GM19239 (cell line): ENCODE measurements around the gene PDE3B.
"Not testable (repeated sequence)": the region's sequence is repeated elsewhere in the genome, so short reads cannot be mapped to it uniquely, and the experiment has no call there.

ENCODE experiments used
- DNase-seq: peaks from one replicate; pipeline ENCODE4 v3.0.0; 2011; ENCODE audit warnings: low spot score; ENCODE audit not compliant: insufficient read length
- FAIRE-seq: peaks from 2 replicates; lab custom pipeline; 2011; peaks lifted over from hg19 to GRCh38; lab: Jason Lieb, UNC

PDE3B gene

DNA sequence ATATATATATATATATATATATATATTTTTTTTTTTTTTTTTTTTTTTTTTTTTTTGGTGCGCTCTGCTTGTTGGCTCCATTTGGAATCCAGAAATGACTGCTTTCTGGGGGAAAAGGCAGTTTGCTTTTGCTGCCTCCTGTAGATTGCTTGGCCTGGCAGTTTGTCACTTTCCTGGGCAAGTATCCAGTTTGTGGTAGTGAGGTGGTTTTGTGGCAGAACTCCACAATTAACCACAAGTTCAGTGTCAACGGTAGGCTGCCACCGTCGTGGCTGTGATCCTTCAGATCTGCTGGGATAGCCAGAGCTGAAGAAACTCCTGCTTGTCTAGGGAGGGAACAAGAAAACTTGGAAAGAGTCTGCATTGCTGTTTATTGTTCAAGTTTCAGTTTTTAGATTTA, 5.0 kb upstream of the PDE3B start:
- DNase-seq (no peak), FAIRE-seq (no peak)

DNA sequence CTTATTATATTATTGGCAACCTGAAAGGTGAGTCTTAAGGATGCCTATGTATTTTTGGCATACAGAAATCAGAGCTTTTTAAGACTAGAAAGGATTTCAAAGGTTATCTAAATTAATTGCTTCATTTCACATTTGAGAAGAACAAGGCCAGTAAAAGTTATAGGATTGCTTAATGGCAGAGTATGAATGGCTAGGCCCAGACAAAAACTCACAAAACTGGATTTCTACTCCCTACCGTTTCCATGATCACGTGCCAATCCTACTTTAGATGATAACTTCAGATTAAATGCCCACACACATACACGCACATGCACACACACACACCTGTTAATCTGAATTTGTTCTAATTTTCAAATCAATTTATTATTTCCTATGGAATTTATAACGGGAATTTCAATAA, 1.8 kb upstream of the PDE3B start:
- FAIRE-seq (no peak), DNase-seq (no peak)

DNA sequence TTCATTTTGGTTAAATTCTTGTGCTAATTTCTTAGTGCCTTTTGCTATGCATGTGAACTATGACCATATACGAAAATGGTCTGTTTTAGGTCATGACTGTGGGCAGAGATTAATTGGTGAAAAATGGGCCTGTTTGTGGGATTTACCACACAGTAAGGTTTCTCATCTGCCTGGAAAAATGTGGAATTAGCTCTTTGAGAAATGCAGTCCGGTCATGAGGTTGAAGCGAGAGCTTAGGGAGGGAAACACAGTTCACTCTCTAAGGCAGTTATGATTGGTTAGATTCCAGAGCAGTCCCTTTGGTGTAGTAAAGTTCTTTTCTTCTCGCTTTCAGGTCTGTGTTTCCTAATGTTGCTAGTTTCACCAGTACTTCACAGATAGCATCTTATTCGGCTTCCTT, 1.2 kb upstream of the PDE3B start:
- FAIRE-seq = no peak
- no peak for DNase-seq

DNA sequence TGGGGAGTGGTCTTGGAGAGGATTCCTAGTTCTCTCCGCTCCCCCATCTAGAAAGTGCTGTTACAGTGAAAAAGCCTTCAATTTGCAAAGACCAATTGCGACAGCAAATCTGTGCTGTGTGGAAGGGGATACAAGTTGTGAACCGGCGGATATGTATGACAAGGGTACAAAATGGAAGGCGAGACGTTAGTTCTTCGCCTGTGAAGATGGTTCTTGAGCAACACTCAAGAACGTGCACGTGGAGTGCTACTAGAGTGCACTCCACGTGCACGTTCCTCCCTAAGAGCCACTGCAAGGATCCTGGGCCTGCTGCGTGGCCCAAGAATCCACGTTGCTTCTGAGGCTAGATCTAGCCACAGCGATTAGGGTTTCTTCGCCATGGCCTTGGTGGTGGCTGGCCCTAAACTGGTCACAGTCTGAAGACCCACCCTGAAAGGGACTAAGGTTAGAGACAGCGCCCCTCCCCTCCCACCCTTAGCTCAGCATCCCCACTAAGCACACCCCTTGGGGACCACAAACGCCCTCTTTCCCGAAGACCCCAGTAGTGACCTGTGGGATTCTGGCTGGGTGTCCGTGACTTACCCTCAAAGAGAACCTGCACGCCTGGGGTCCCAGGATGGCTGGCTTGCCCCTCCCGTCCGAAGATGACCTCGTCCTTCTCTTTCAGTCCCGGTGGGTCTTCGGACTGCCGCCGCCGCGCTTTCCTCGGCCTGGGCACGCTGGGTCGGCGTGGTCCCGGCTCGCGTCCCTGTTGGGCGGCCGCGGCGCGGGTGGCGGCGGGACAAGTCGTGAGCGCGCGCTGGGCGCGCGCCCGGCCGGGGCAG, 519 bp upstream of the PDE3B start:
- FAIRE-seq = no peak
- no peak for DNase-seq

DNA sequence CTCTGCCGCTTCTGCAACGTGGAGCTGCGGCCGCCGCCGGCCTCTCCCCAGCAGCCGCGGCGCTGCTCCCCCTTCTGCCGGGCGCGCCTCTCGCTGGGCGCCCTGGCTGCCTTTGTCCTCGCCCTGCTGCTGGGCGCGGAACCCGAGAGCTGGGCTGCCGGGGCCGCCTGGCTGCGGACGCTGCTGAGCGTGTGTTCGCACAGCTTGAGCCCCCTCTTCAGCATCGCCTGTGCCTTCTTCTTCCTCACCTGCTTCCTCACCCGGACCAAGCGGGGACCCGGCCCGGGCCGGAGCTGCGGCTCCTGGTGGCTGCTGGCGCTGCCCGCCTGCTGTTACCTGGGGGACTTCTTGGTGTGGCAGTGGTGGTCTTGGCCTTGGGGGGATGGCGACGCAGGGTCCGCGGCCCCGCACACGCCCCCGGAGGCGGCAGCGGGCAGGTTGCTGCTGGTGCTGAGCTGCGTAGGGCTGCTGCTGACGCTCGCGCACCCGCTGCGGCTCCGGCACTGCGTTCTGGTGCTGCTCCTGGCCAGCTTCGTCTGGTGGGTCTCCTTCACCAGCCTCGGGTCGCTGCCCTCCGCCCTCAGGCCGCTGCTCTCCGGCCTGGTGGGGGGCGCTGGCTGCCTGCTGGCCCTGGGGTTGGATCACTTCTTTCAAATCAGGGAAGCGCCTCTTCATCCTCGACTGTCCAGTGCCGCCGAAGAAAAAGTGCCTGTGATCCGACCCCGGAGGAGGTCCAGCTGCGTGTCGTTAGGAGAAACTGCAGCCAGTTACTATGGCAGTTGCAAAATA, 816 bp downstream of the PDE3B start:
- DNase-seq (peak; percentile 31), FAIRE-seq (no peak)

DNA sequence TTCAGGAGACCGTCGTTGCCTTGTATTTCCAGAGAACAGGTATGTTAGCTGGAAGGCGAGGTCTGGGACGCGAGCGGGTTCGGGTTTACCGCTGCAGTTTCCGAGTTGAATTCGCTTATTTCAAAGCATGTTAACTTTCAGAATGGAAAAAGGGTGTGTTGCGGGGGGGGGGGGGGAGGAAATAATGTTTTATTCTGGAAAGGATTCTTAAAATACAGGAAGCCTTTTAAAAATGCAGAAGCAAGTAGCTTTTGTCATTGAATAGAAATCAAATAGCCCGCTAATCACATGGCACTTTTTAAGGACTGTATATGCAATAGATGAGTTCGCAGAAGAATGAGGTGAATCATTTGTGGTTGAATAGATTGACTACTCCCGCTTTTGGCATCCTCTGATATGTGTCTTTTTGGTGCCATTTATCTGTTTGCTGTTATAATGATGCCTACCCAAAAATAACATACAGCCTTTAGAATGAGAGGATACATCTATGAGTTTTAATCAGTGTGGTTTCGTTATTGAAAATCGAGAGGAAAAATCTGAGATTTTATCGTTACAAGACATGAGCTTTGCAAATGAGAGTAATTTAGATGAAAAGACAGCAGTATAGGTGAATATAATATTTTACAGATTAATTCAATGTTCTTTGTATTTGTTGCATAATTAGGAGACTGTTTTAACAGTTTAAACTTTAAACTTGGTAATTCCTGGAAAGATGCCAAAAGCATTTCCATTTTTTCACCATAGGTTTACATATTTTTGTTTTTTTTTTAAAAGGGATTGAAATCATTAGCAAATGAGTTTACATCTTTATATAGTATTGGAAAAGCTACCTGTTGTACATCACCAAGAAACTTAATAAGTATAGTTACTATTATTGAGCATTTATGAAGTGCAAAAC, 1.7 kb downstream of the PDE3B start:
- FAIRE-seq = peak; percentile 69
- no peak for DNase-seq

DNA sequence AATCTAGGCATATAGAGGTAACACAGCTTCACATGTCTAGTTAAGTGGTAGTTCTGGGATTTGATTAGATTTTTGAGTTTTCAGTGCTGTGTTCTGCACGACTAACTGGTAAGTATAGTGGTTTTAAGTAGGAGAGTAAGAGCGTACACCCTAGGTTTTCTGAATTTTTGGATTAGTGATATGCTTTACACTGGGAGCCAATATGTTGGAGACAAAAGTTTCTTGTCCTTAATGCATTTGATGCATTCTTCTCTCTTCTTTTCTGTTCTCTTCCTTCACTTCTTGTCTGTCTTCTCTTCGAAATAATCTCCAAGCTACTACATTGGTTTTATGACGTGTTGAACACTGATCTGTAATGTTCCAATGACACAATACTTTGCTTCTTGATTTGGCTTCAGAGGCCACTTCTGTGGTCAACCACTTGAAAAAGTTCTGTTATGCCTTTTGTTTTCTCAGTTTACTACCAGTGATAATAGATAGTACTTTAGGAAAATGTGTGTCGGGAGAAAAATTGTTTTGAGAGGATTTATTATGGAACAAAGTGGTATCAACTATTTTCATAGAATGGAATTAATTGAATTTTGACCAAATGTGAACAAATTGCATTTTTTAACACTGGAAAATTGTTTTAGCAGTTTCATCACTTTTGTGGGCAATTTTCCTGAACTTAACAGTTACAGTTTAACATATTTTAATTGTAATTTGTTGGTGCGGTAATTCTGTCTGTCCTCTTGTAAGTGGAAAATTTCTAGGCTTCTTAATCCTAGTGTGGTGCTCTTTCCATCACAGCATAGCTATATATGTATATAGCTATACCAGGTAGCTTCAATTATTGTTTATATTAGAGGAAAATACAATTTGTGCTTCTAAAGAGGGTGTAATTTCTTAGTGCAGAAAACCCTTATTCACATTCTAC, 2.6 kb downstream of the PDE3B start:
- DNase-seq = no peak
- FAIRE-seq = peak; percentile 21

DNA sequence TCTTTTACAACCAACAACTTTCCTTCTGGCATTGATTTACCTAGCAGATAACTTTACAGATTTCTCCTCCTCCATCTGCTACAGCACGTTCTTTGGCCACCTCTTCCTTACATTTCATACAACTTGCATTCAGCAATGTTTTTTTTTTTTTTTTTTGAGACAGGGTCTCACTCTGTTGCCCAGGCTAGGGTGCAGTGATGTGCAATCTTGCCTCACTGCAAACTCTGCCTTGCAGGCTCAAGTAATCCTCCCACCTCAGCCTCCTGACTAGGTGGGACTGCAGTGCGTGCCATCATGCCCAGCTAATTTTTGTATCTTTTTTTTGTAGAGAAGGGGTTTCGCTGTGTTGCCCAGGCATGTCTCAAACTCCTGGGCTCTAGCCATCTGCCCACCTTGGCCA, 6.5 kb downstream of the PDE3B start:
- DNase-seq (no peak), FAIRE-seq (no peak)

DNA sequence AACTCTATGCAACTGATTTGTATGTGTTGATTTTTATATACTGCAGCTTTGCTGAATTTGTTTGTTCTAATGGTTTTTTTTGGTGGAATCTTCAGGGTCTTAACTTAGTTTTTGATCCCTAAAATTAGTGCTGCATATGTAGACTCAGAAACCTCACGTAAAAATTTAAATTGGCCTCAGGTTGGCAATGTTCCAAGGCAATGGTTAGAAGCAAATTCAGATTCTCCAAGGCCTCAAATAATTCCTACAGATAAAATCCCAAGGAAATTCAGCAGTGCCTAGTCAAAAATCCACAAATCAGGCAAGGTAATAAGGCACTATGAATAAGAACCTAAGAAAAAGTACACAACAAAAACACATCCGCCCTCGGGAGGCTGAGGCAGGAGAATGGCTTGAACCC, 9.5 kb downstream of the PDE3B start:
- FAIRE-seq = no peak
- DNase-seq = no peak

DNA sequence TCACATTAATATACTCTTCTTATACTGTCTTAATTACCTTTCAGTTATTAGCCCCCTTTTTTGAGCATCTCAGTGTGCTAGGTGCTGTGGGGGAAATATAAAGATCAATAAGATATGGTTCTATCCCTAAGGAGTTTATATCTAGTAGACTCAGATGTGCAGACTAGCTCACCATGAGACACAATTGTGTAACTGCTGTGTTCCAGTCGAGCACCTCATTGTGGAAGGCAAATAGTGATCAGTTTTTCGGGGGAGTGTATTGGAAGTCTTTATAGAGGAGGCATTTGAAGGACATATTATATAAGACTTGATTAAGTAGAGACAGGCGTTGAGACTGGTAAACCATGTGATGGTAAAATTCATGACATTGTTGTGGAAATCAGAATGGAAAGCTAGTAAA, 11.8 kb downstream of the PDE3B start:
- no peak for DNase-seq
- FAIRE-seq = no peak

DNA sequence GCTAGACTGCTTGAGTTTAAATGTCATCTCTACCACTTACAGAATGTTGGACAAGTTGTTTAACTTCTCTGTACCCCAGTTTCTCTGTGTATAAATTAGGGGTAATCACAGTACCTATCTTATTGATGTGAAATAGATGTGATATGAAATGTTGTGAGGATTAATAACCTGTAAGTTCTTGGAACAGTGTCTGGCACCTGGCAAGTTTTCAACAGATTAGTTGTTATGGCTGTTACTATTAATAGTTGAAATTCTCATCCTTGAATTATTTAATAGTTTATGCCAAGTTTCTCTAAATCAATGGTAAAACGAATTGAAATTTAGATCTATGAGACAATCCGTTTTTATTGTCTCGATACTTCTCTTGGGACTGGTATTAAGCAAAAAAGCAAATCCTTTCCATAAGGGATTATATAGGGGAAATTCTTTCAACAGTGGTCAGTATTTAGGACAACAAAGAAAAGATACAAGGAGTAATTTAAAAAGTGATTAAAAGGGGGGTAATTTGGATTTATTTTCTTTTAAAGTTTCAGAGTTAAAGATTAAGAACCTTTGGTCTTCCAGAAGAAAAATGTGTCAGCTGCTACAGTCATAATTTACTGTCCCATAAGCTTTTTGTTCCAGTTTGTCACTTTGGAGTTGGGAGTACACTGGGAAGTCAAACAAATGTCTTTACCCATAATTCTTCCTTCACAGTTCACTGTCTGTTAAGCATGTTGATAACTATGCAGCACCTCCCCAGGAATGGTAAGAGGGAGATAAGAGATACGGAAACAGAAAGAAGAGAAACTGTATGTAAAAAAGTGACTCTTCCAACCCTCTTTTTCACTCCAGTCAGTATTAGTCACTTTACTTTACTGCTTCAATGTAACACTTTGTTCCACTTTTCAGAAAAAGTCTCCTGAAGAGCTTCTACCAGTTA, 13.2 kb downstream of the PDE3B start:
- FAIRE-seq (no peak), DNase-seq (no peak)

DNA sequence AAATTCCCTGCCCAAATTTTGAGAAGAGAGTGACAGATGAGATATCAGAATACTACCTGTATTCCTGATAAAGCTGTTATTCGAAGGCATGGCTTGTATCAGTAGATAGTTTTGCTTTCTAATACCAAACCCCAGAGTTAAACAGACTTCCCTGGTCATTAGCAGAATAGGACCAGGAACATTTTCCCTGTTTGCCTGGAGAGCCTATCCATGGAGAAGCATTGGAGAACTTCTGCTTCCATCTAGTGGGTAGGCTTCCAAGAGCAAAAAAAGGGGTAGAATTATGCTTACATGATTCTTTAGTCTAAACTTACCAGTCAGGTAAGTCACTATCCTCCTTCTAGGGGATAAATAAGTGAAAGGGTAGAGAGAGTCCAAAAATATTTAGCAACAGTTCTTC, 14.2 kb downstream of the PDE3B start:
- FAIRE-seq (no peak), DNase-seq (no peak)

DNA sequence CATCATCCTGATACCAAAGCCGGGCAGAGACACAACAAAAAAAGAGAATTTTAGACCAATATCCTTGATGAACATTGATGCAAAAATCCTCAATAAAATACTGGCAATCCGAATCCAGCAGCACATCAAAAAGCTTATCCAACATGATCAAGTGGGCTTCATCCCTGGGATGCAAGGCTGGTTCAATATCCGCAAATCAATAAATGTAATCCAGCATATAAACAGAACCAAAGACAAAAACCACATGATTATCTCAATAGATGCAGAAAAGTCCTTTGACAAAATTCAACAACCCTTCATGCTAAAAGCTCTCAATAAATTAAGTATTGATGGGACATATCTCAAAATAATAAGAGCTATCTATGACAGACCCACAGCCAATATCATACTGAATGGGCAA, 21.3 kb downstream of the PDE3B start:
- not testable (repeated sequence) for FAIRE-seq, DNase-seq

DNA sequence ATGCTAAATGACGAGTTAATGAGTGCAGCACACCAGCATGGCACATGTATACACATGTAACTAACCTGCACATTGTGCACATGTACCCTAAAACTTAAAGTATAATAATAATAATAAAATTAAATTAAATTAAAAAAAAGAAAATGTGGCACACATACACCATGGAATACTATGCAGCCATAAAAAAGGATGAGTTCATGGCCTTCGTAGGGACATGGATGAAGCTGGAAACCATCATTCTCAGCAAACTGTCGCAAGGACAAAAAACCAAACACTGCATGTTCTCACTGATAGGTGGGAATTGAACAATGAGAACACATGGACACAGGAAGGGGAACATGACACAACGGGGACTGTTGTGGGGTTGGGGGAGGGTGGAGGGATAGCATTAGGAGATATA, 23.7 kb downstream of the PDE3B start:
- FAIRE-seq = not testable (repeated sequence)

DNA sequence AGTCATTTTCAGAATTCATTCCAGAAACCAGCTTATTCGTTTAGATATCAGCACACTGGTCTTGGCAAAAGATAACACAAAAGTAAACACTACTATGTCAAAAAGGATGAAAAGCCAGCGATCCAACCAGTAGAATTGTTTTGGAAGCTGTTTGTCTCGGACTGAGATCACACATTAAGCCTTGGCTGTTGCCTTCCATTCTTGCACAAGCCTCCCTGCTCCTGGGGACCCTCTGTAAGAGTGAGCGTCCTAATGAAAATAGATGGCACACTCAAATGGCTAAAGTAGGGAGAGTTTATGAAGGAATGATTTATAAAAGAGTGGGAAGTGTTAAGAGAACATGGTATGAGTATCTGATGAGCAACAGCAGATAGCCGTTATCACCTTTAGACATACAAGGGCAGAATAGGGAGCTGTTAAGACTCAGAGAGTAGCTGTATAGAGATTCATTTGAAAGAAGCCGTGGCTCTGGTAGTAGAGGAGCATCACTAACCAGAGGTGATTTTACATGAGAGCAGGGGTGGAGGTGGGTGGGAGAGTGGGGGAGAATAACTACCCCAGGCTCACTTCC, 25.2 kb downstream of the PDE3B start:
- no peak for FAIRE-seq
- DNase-seq = no peak

More for the DNA sequence above, 23.7 kb downstream of the PDE3B start:
- not testable (repeated sequence) for DNase-seq

DNA sequence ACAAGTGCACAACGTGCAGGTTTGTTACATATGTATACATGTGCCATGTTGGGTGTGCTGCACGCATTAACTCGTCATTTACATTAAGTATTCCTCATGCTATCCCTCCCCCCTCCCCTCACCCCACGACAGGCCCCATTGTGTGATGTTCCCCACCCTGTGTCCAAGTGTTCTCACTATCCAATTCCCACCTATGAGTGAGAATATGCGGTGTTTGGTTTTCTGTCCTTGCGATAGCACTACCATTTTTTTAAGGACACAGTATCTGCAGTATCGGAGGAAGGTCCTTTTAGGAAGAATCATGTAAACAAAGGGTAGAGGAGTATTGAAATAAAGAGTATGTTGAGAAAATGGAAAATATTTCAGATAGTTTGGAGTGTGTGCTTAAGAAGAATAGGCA, 25.9 kb downstream of the PDE3B start:
- DNase-seq = no peak
- no peak for FAIRE-seq

DNA sequence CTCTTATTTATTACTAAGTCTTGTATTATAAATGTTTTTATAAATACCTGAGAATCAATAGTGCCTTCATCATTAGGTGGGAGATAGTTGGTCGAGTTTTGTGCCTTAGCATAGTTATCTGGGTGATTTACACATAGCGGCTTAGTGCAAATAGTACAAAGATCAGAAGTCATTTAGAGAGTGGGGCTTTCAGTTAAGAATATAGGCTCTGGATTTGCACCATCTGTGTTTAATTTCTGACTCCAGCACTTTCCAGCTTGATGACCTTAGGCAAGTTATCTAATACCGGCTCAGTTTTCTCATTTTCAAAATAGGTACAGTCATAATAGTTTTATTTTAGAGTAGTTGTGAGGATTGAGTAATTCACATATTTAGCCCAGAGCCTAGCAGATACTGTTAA, 26.4 kb downstream of the PDE3B start:
- FAIRE-seq (no peak), DNase-seq (no peak)

DNA sequence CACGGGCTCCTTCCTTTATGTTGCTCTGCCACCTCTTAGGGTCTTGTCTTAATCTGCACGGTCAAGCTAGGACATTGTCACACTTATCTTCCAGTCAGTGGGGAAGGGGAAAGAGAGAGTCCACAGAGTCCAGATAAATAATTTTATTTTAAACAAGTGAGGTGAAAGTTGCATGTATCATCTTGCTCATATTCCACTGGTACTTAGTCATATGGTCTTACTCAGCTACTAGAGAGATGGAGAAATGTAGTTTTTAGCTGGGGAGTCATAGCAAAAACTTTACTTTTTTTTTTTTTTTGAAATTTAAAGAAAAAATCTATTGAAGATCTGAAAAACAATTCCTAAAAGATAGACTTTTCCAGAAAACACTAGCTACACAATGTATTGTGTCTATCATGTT, 29.0 kb downstream of the PDE3B start:
- FAIRE-seq (no peak), DNase-seq (no peak)
